Epithelial cell of proximal tubule (primary cell): ENCODE results near the gene SNCG. TPM values are rescaled to one million over a fixed set of nuclear protein-coding genes. Genes with fewer than 3 reads are reported as not detected.
"Not testable (repeated sequence)": the region's sequence is repeated elsewhere in the genome, so short reads cannot be mapped to it uniquely, and the experiment has no call there.

Experiments
- DNase-seq: peaks from one replicate; pipeline ENCODE4 v3.0.0-alpha.2; 2011; ENCODE audit warnings: low read depth
- H3K4me3 ChIP-seq: 2 replicates; pipeline ENCODE4 v1.5.1; 2011; ENCODE audit warnings: low read depth, mild to moderate bottlenecking, low read length
- total RNA-seq: library from RNA; depleted of rRNA; stranded (reverse); fragments of >200 nt; gene quantifications from 2 replicates; pipeline ENCODE4 v1.2.3, GENCODE V29; 2015
- TF ChIP-seq, protein P1 (sequence below): conservative IDR thresholded peaks from 2 replicates; pipeline ENCODE4 v1.5.1; 2012; ENCODE audit warnings: low read depth, mild to moderate bottlenecking, low read length

SNCG gene
- total RNA-seq, 1 donor from 2014 or later = 30.0 TPM

DNA sequence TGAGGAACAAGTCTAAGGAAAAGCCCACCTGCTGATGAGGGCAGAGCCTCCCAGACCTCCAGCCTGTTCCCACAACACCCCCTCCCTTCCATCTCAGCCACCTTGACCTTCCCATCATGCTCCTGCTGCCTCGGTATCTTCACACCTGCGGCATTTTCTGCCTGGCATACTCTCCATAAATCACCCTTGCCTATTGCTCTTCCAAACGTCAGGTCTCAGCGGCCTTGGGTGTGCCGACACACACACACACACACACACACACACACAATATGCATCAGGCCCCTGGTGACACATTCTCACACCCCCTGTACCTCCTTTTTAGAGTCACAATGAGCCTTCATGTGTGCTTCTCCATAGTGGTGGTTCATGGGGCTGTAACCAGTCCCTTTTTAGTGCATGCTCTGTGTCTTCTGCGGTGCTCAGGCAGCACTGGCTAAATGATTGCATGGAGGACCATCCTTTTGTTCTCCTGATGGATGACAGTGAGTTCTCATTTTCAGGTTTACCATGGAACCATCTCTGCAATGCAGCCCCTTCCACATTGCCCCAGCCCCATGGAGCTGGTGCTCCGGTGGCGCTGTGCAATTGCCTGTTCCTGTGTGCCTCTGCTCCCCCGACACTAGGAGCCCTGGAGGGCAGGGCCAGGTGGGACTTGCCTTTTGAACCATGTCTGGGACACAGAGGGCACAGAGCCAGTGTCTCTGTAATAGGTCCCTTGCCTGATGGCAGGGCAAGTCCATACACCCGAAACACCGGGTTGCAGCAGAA is 14.4 kb downstream of the SNCG start:
- TF ChIP-seq, protein P1, sequence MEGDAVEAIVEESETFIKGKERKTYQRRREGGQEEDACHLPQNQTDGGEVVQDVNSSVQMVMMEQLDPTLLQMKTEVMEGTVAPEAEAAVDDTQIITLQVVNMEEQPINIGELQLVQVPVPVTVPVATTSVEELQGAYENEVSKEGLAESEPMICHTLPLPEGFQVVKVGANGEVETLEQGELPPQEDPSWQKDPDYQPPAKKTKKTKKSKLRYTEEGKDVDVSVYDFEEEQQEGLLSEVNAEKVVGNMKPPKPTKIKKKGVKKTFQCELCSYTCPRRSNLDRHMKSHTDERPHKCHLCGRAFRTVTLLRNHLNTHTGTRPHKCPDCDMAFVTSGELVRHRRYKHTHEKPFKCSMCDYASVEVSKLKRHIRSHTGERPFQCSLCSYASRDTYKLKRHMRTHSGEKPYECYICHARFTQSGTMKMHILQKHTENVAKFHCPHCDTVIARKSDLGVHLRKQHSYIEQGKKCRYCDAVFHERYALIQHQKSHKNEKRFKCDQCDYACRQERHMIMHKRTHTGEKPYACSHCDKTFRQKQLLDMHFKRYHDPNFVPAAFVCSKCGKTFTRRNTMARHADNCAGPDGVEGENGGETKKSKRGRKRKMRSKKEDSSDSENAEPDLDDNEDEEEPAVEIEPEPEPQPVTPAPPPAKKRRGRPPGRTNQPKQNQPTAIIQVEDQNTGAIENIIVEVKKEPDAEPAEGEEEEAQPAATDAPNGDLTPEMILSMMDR = no peak

DNA sequence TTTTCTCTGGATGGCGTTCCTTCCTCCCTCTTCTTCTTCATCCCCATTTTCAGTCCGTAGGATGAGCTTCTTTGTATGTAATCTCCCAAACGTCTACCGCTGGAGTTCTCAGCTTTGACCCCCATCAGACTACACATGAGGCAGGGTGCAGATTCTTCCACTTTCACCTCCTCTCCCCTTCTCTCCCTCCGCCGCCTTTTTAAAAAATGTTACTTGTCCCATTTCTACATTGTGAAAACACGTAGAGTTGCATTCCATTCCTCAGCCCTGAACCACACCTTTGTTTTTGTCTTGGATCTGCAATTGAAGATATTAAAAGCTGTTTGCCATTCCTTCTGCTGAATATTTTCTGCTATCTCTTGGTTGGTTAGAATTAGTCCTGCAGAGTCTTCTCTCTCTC is 16.1 kb downstream of the SNCG start:
- no peak overlapping the region for H3K4me3 ChIP-seq
- TF ChIP-seq, protein P1 = no peak
- DNase-seq = no peak

More for the DNA sequence above, 14.4 kb downstream of the SNCG start:
- no peak overlapping the region for H3K4me3 ChIP-seq
- DNase-seq = no peak

DNA sequence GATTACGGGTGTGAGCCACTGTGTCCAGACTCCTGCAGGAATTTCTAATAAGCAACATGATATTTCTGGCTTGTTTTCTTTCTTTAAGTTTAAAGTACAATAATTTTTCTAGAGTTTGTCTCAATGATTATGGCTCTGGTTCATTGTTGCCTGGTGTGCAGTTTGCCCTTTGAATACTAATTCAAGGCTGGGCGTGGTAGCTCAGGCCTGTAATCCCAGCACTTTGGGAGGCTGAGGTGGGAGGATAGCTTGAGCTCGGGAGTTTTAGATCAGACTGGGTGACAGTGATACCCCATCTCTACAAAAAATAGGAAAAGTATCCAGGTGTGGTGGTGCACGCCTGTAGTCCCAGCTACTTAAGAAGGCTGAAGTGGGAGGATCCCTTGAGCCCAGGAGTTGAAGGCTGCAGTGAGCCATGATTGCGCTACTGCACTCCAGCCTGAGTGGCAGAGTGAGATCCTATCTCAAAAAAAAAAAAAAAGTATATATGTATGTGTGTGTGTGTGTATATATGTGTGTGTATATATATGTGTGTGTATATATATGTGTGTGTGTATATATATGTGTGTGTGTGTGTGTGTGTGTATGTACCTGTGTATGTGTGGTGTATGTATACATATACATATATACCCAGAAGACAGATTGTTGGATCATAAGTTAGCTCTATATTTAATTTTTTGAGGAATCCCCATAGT is 18.1 kb downstream of the SNCG start:
- TF ChIP-seq, protein P1 = no peak
- H3K4me3 ChIP-seq = no peak overlapping the region
- DNase-seq = no peak

DNA sequence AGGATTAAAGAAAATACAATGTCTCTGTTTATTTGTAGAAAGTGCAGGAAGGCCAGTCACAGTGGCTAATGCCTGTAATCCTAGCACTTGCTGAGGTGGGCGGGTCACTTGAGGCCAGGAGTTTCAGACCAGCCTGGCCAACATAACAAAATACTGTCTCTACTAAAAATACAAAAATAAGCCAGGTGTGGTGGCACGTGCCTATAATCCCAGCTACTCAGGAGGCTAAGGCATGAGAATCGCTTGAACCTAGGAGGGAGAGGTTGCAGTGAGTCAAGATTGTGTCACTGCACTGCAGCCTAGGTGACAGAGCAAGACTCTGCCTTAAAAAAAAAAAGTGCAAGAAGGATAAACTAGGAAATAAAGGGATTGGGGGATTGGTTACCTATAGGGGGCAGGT is 20.1 kb downstream of the SNCG start:
- not testable (repeated sequence) for DNase-seq, H3K4me3 ChIP-seq

DNA sequence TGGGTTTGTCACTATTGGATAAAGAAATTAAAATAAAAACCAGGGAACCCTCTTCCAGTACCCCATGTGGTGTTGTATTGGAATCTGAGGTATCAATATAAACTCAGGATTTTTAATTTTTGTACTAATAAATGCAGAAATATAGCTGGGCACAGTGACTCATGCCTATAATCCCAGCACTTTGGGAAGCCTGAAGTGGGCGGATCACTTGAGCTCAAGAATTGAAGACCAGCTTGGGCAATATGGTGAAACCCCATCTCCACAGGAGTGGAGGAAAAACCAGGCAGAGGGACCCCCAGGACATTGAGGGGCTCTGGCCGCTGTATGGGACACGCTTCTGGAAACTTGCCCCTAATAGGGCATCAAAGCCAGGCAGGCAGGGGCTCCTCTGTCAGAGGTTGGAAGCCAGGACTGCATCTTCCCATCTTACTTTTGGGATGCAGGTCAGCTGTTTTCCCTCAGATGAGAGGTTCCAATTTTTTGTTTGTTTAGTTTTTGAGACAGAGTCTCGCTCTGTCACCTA is 21.0 kb downstream of the SNCG start:
- DNase-seq = no peak
- TF ChIP-seq, protein P1 = no peak
- H3K4me3 ChIP-seq = no peak overlapping the region

DNA sequence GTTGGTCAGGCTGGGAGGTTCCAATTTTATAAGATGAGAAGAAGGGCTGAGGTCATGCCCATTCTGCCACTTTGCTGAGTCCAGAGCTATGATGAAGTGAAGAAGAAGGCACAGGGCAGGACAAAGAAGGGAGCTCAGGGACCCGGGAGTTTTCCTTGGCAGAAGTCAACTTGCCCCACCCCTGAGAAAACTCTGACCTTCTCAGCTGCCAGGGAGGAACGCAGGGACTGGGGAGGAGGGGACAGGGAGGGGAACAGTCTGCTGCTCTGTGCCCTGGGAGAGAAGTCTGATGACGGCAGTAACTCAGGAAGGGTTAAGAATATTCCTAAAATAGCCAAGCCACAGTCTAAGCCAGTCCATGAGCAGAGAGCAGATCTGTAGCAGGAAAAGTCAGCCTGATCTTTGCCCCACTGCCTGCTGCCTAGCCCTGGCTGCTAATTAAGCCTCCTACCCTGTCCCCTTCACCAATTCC is 21.6 kb downstream of the SNCG start:
- no peak overlapping the region for H3K4me3 ChIP-seq
- DNase-seq = no peak
- TF ChIP-seq, protein P1 = no peak

DNA sequence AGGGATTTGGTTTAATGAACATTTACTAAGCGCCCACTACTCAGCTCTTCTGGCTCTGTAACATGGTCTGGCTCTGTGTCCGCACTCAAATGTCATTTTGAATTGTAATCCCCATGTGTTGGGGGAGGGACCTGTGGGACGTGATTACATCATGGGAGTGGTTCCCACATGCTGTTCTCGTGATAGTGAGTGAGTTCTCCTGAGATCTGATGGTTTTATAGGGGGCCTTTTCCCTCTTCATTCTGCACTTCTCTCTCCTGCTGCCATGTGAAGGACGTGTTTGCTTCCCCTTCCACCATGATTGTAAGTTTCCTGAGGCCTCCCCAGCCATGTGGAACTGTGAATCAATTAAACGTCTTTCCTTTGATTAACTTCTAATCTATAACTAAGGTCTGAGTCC is 22.6 kb downstream of the SNCG start:
- not testable (repeated sequence) for DNase-seq, H3K4me3 ChIP-seq
